ENCODE measurements around the gene SEC61G. TPM values are rescaled to one million over a fixed set of nuclear protein-coding genes. Genes with fewer than 3 reads are reported as not detected.

SEC61G gene
- total and polyA plus RNA-seq, 2 experiments from 2014 or later: 551 to 670 TPM

- H3K4me2 ChIP-seq (ENCODE audit: unreplicated experiment): peak overlapping the region; percentile 99
- no peak for TF ChIP-seq EZH2phosphoT487 (IDR thresholded peaks at IDR 0.05; ENCODE audit: insufficient read depth, low read depth)
- no peak for TF ChIP-seq EZH2 (IDR thresholded peaks at IDR 0.05; ENCODE audit: insufficient read depth, poor library complexity, severe bottlenecking)
- no peaks in the 10 kb centered on the region for H3K9me3 ChIP-seq (ENCODE audit: low read depth)
- H3K4me1 ChIP-seq (ENCODE audit: insufficient read depth): peaks cover 36% of the 10 kb centered on the region
- peaks cover 36% of the 10 kb centered on the region for H3K36me3 ChIP-seq (ENCODE audit: low read depth)
- peaks cover 28% of the 10 kb centered on the region for H4K20me1 ChIP-seq (ENCODE audit: insufficient read depth)
- peak overlapping the region; percentile 95 for H3K4me3 ChIP-seq
- H3K79me2 ChIP-seq (ENCODE audit: insufficient read depth): peaks cover 71% of the 10 kb centered on the region
- in situ Hi-C loops (cut with MboI): loop anchor here (25.0 kb wide), 1 partner anchor 1305 kb away; the partner anchor contains the start of genes CCT6A, PSPH and SUMF2
- peak; percentile 20 for DNase-seq
- H3K27ac ChIP-seq: peak overlapping the region; percentile 95; the same call in 1 of the 2 replicates
- H3F3A ChIP-seq (ENCODE audit: insufficient read depth): peaks cover 17% of the 10 kb centered on the region; the same call in 1 of the 2 replicates
- H2AFZ ChIP-seq: no peak overlapping the region
- H3K9me2 ChIP-seq (ENCODE audit: insufficient read depth): no peaks in the 10 kb centered on the region
- WGBS, 2 experiments (ENCODE audit: low coverage in 1 of 2, low lambda C conversion rate in 2 of 2, missing lambda C conversion rate in 2 of 2): 62% methylated on average over 6 of the region's 6 CpGs
- peak overlapping the region; percentile 98 for H3K9ac ChIP-seq
- H3K27me3 ChIP-seq (replicated peaks; ENCODE audit: insufficient read depth): no peaks in the 10 kb centered on the region
These were observed 1.3 kb downstream of the SEC61G start for GRCh38 chr7:54757711-54758110.

DNA sequence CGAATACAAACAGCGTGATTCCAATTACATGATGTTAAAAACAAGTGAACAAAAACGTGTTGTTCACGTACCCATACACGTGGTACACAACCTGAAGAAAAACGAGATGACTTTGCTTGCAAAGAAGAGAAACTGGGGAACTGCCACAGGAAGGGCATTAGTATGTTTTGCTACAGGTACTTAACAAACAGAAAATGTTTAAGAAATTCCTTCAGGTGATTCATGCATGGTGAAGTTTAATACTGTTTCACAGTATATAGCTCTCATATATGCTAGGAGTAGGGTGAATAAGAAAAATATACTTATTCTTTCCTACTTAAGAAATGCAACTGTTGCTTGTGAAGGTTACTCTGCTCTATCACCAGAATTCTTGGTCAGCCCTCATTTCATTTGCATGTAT lies 9.8 kb downstream of the SEC61G start:
- Histone ChIP-seq H3K4me2 (ENCODE audit: unreplicated experiment) (no peak overlapping the region), H3K9me2 (ENCODE audit: insufficient read depth) (no peaks in the 10 kb centered on the region), H2AFZ (no peak overlapping the region), H3K9ac (no peak overlapping the region), H3K27me3 (replicated peaks; ENCODE audit: insufficient read depth) (no peaks in the 10 kb centered on the region), H3K36me3 (ENCODE audit: low read depth) (peaks cover 67% of the 10 kb centered on the region), H3K9me3 (ENCODE audit: low read depth) (no peaks in the 10 kb centered on the region), H3F3A (ENCODE audit: insufficient read depth) (peaks cover 41% of the 10 kb centered on the region), H4K20me1 (ENCODE audit: insufficient read depth) (peaks cover 15% of the 10 kb centered on the region; the same call in 1 of the 2 replicates), H3K27ac (no peak overlapping the region), H3K79me2 (ENCODE audit: insufficient read depth) (peaks cover 87% of the 10 kb centered on the region), H3K4me1 (ENCODE audit: insufficient read depth) (0 out of 2 replicates have a peak, but pooled peaks cover 7% of the 10 kb centered on the region), H3K4me3 (no peak overlapping the region)
- DNase-seq: no peak
- TF ChIP-seq EZH2 (IDR thresholded peaks at IDR 0.05; ENCODE audit: insufficient read depth, poor library complexity, severe bottlenecking) (no peak), EZH2phosphoT487 (IDR thresholded peaks at IDR 0.05; ENCODE audit: insufficient read depth, low read depth) (no peak)
- 96 to 100% methylated on average over 6 of the region's 6 CpGs for WGBS, 2 experiments (ENCODE audit: low coverage in 1 of 2, low lambda C conversion rate in 2 of 2, missing lambda C conversion rate in 2 of 2)
- in situ Hi-C loops (cut with MboI): no loop called here

GRCh38 chr7:54747234-54747633 lies 11.8 kb downstream of the SEC61G start:
- Histone ChIP-seq H3K9me3 (ENCODE audit: low read depth) (no peaks in the 10 kb centered on the region), H2AFZ (no peak overlapping the region), H3K27ac (no peak overlapping the region), H3K79me2 (ENCODE audit: insufficient read depth) (peaks cover 68% of the 10 kb centered on the region), H3K27me3 (replicated peaks; ENCODE audit: insufficient read depth) (no peaks in the 10 kb centered on the region), H3K4me2 (ENCODE audit: unreplicated experiment) (no peak overlapping the region), H3F3A (ENCODE audit: insufficient read depth) (peaks cover 48% of the 10 kb centered on the region), H4K20me1 (ENCODE audit: insufficient read depth) (peaks cover 9% of the 10 kb centered on the region; the same call in 1 of the 2 replicates), H3K4me1 (ENCODE audit: insufficient read depth) (no peaks in the 10 kb centered on the region), H3K4me3 (no peak overlapping the region), H3K36me3 (ENCODE audit: low read depth) (peaks cover 50% of the 10 kb centered on the region), H3K9me2 (ENCODE audit: insufficient read depth) (no peaks in the 10 kb centered on the region), H3K9ac (no peak overlapping the region)
- TF ChIP-seq EZH2 (IDR thresholded peaks at IDR 0.05; ENCODE audit: insufficient read depth, poor library complexity, severe bottlenecking): no peak
- TF ChIP-seq EZH2phosphoT487 (IDR thresholded peaks at IDR 0.05; ENCODE audit: insufficient read depth, low read depth): no peak
- in situ Hi-C loops (cut with MboI): no loop called here
- no peak for DNase-seq
- WGBS, 2 experiments (ENCODE audit: low coverage in 1 of 2, low lambda C conversion rate in 2 of 2, missing lambda C conversion rate in 2 of 2): 99% methylated on average over 5 of the region's 5 CpGs

GRCh38 chr7:54743580-54743979 lies 15.4 kb downstream of the SEC61G start:
- H3K79me2 ChIP-seq (ENCODE audit: insufficient read depth): peaks cover 31% of the 10 kb centered on the region
- no peaks in the 10 kb centered on the region for H3K9me2 ChIP-seq (ENCODE audit: insufficient read depth)
- H3K9ac ChIP-seq: no peak overlapping the region
- H3K4me2 ChIP-seq (ENCODE audit: unreplicated experiment): no peak overlapping the region
- peaks cover 15% of the 10 kb centered on the region for H3K36me3 ChIP-seq (ENCODE audit: low read depth)
- no peak overlapping the region for H2AFZ ChIP-seq
- H3K9me3 ChIP-seq (ENCODE audit: low read depth): no peaks in the 10 kb centered on the region
- 0 out of 2 replicates have a peak, but pooled peaks cover 5% of the 10 kb centered on the region for H4K20me1 ChIP-seq (ENCODE audit: insufficient read depth)
- H3K4me1 ChIP-seq (ENCODE audit: insufficient read depth): no peaks in the 10 kb centered on the region
- H3K27ac ChIP-seq: no peak overlapping the region
- H3K4me3 ChIP-seq: no peak overlapping the region
- in situ Hi-C loops (cut with MboI): no loop called here
- no peaks in the 10 kb centered on the region for H3K27me3 ChIP-seq (replicated peaks; ENCODE audit: insufficient read depth)
- peaks cover 43% of the 10 kb centered on the region for H3F3A ChIP-seq (ENCODE audit: insufficient read depth)
- TF ChIP-seq EZH2phosphoT487 (IDR thresholded peaks at IDR 0.05; ENCODE audit: insufficient read depth, low read depth) (no peak), EZH2 (IDR thresholded peaks at IDR 0.05; ENCODE audit: insufficient read depth, poor library complexity, severe bottlenecking) (no peak)
- WGBS, 2 experiments (ENCODE audit: low coverage in 1 of 2, low lambda C conversion rate in 2 of 2, missing lambda C conversion rate in 2 of 2): 92 to 100% methylated on average over 1 of the region's 1 CpG
- DNase-seq: no peak
